Mesenteric fat pad (tissue), 1 donor: Measurements from ENCODE around the gene ISCA2. TPM values are rescaled to one million over a fixed set of nuclear protein-coding genes. Genes with fewer than 3 reads are reported as not detected.
"Not testable (repeated sequence)": the region's sequence is repeated elsewhere in the genome, so short reads cannot be mapped to it uniquely, and the experiment has no call there.

Source experiments
- DNase-seq: peaks from one replicate; pipeline ENCODE4 v3.0.0-alpha.2; 2020; ENCODE audit warnings: low spot score
- long read RNA-seq: library from polyadenylated mRNA; unstranded; transcript quantifications from one replicate; pipeline ENCODE4 v2.0.0, GENCODE V29; 2020
- total RNA-seq: library from RNA; stranded (reverse); fragmentation: NEBNext Ultra II Directional; extraction: Animal tissue kit (Norgen Biotek cat#: 25700); gene quantifications from one replicate; pipeline ENCODE4 v1.2.1, GENCODE V29; 2021
- donor health status: DM: yes; HTN: yes; CAD: no.

ISCA2 gene, protein sequence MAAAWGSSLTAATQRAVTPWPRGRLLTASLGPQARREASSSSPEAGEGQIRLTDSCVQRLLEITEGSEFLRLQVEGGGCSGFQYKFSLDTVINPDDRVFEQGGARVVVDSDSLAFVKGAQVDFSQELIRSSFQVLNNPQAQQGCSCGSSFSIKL
- 17.8 TPM for total RNA-seq
- long read RNA-seq, transcript ISCA2-204 (4 exons, 2,626 nt), result major isoform, 28 of 36 reads
- long read RNA-seq, partial matches to known transcripts, result 2 of 36 reads
- long read RNA-seq, other reads (novel, unspliced or antisense), result 5 of 36 reads

DNA sequence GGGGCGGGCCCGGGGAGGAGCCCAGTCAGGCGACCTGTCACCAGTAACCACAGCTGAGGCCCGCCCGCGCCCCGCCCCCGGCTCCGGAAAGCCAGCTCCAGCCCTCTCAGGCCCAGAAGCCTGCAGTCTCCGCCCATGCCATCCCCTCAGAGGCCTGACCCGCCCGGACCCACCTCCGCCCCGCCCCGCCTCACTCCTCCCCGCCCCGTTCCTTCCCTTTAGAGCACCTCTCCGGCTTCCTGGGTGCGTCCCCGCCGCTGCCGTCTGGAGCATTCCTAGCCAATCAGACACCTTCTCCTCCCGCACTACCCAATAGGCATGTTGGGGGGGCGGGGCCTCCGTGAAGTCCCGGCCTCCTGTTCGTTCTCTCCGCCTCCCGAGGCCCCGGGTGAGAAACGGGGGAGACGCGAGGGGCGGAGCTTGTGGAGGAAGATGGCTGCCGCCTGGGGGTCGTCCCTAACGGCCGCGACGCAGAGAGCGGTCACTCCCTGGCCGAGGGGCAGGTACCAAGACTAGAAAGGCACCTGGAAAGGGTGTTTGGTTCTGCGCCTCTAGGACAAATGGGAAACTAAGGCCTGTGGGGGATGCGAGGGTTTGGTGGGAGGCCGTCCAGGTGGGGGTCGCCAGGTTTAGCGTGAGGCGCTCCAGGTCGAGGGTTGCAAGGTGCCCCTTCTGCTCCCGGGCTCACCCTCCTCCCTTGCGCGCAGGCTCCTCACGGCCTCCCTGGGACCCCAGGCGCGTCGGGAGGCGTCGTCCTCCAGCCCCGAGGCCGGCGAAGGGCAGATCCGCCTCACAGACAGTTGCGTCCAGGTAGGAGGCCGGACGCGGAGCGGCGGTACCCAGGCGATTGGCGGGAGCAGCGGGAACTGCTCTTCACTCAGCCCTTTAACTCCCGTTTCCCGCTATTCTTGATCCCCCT, at the start of gene ISCA2:
Gene ISCA2 (plus strand): TSS at position 423 of the 919 bp plus-strand sequence. CDS start 10 bp downstream, at position 433.
- peak; percentile 100 for DNase-seq

DNA sequence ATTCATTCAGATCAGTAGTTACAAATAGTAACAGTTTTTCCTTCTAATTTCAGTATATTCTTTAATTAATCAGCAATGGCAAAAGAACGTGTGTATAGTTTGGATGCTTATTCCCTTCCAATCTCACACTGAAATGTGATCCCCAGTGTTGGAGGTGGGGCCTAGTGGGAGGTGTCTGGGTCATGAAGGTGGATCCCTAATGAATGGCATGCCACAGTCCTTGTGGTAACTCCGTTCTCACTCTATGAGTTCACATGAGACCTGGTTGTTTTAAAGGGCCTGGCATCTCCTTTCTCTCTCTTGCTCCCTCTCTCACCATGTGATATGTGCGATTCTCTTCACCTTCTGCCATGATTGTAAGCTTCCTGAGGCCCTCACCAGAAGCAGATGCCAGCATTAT, 48.7 kb upstream of the ISCA2 start:
- peak; percentile 12 for DNase-seq

DNA sequence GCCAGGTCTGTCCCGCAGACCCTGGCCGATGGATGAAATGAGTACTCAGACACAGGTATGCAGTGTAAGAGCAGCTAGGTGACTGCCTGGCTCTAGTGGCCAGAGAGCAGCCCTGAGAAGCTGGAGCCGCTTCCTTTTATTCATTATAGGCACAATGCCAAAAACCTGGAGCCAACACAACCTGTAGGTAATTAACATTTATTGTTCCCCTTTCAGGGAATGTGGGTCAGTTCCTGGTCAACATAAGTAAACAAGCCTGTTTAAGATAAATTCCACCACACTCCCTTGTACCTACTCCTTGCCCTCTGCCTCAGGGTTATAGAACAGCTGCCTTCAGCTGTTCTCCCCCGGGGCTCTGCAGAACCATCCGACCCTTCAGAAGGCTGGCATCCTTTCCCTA, 39.2 kb upstream of the ISCA2 start:
- DNase-seq, result not testable (repeated sequence)

DNA sequence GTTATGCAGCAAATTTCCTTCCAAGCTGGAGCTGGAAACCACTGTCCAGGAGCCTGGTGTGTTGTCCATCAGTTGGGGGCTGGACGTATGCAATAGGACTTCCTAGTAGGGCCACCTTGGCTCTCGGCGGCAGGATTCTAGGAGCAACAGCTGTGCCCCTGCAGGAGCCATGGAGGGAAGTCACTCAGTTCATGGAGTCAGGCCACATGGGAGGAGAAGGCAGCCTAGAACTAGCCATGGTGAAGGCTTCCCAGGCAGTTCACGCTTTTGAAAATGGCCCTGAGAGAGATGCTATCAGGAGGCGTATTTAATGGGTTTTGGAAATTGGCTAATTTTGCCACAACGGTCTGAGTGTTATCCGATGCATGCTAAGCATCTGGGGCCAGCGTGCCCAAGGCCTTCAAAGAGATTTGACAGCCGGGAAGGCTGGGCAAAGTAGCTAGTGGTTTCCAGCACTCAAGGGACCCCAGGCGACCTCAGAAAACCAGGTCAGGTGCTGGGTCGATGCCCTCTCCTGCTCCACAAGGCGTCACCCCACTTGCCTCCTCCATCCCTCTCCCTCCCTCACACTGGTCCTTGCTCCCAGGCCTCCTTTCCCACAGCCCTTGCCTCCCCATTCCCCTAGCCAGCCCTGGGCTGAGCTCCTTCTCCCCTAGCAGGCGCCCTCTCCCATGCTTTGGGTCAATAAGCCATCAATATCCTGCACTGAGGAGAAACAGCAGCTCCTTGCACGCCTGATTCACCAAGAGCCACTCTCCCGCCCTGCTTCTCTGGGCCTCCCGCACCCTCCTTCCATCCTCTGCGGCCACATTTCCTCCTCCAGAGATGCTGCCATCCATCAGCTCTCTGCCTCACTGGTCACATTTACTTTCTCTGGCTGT, 36.6 kb upstream of the ISCA2 start:
- DNase-seq, result no peak

DNA sequence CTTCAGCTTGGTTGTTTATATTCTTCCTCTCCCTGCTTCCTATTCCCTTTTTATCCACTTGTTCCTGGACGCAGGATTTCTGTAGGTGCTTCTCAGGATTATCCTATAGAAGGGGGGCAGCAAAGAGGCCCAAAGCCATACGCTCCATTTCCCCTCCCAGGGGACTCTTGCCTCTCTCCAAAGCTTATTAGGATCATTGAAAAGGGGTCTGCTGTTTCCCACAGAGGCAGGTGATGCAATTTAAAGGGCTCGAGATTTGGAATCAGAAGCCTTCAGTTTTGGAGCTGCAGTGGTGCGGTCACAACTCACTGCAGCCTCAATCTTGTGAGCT, 36.0 kb upstream of the ISCA2 start:
- no peak for DNase-seq

DNA sequence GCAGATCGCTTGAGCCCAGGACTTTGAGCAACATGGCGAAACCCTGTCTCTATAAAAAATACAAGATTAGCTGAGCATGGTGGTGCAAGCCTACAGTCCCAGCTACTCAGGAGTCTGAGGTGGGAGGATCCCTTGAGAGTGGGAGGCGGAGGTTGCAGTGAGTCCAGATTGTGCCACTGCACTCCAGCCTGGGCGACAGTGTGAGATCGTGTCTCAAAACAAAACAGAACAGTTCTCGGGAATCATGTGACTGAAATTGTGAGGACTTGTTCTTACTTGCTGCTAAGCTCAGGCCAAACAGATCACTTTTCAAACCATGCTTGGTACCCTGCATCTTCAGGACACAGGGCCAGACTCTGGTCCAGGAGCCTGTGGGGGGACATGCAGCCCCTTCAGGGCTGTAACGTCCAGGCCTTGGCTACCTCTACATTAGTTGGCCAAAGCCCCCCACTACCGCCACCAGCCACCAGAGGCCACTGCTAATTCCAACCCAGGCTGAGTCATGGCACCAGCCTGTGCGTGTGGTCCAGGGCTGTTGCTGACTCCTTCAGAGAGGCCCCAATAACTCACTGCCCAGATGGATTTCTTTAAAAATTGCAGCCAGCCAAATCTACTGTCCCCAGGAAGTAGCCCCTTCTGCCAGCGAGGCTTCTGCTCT, 34.1 kb upstream of the ISCA2 start:
- DNase-seq, result no peak

DNA sequence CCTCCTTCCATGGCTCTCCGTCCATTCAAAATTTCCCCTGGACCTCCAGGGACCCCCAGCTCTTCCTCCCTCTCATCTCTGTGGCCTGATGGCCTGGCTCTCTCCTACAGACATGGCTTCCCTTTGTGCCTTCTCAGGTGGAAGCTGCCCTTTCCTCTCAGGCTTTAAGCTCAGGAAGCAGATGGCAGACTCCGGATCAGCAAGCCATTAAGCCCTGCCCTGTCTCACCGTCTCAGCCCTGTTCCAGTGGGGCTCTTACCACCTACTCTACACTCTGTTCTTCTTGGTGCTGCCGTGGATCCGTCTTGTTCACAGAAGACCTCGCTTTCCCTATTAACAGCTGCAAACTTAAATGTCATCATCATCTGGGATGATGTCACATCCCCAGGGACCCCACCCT, 33.6 kb upstream of the ISCA2 start:
- DNase-seq, result no peak

DNA sequence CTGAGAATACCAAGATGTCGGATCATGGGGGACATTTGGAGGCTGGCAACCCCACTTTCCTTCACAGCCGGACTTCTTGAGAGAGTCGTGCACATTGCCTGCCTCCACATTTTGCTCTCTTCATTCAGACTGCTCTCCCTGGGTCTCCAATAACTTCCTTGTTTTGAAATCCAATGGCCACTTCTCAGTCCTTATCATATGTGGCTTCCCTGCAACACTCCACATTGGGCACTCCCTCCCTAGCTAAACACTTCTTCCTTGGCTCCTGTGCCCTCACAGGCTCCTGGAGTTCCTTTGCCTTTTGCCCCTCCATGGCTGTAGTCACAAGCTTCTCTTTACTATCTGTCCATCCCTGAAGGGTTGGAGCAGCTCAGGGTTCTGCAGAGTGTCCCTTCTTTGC, 30.6 kb upstream of the ISCA2 start:
- no peak for DNase-seq

DNA sequence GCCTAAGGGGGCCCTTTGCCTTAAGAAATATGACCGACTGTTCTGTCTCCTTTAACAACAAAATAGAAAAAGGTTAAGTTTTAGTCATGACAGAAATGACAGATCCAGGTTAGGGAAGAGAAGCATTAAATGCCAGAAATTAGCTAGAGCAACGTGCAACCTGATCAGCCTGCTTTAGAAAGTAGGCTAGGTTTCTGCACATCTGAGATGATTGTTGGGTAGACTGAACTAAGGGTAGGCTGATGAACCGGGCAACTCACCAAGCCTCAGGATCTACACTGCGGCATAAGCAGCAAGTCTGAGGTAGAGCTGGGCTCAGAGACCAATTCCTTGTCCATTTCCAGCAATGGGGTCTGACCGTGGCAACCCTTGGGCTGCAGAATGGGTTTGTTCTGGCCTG, 29.9 kb upstream of the ISCA2 start:
- peak; percentile 43 for DNase-seq

DNA sequence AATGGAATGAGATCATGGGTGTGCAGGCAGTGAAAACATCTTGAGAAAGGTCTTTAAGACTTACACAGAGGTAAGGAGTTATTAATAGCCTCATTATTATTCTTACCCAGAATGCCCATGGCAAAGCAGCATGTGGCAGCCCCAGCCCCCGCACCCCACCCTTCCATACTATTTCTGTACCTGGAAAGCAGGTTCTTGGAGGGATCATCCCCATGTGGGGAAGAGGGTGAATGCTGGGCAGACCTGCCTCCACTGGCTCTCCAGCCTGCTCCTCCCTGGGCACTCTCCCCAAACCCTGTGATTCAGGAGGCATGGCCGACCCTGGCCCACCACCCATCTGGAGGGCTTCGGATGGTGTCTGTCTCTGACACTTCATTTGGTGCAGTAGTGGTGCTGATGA, 28.8 kb upstream of the ISCA2 start:
- DNase-seq, result peak; percentile 81

DNA sequence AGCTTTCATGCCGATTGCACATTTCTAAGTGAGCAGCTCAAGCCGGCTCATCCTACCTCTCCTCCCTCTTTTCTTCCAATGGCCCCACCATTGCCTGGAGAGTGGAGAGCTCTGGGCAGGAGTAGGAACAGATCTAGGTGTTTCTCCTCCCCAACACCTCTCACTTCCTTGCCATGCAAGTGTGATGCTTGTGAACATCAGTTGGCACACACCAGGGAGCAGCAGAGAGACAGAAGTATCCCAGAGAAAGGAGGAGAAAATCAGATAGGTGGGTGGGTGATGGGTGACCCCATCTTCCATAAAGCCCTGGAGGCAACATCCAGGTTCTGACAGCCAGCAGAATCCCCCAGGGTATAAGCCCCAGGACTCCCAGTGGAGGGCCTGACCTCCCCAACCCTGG, 28.2 kb upstream of the ISCA2 start:
- DNase-seq, result no peak

DNA sequence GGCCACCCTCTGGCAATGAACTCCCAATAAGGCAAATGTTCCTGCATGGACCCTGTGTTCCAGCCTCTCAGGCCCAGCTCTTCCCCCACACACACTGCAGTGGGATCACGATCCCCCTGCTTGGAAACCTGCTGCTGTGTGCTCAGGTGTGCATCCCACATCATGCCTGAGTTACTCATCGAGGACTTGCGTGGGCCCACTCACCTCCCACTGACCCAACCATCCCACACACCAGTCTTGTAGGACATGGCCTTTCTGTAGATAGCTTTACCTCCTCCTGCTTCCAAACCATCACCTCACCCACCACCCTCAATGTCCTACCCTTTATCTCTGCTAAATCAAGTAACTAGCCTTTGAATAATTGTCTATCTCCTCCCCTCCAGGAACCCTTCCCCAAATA, 25.1 kb upstream of the ISCA2 start:
- DNase-seq, result peak; percentile 39

DNA sequence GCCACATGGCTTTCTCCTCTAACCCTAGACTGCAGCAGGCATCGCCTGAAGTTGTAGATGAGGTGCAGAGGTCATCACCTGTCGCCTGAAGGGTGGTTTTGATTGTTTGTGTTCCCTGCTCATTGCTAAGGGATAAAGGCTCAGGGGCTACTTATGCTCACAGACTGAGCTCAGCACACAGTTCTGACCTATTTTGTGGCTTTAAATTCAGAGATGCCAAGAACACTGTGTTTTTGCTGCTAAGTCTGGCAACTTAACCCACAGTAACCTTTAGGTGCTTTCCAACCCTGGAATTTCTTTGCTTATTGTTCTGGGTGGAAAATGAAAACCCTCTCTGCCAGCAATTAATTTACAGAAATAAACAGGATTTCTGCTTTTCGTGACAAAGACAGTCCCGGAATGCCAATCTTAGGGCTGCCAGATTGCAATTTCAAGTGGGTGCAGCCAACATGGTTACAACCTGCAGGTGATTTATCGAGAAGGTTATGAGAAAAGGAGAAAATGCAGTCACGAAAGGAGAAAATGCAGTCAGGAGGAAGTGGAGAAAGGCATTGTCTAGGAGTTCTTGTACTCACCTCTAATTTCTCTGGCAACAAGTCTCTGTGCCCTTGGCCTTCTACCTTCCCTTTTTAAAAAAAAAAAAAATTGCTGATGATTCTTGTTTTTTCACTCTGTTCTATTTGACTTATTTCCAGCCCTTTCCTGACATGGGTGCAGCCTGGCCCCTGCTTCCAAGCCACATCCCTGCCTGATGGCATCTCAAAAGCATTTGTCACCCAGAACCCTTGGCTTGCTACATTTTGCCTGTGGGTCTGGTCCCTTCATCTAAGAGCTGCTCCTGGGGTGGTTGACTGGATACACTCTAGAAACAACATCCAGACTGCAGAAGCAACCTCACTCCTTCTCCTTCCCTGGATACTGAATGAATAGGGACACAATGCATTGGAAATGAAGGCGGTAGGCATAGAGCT, 23.7 kb upstream of the ISCA2 start:
- DNase-seq, result no peak

DNA sequence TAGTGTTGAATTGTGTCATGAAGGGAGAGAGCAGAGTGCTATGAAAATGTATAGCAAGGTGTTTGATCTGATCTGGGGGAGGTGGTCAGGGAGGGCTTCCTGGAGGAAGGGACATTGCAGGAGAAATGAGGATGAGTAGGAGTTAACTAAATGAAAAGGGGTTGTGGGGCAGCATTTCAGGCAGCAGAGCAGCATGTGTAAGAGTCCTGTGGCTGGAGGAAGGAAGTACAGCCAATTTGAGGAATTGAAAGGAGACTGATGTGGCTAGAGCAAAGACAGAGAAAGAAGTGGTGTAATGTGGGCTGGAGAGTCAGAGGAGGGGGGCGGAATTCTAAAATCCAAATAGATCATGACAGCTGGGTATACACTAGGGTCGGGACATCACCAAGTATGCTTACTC, 21.0 kb upstream of the ISCA2 start:
- no peak for DNase-seq

DNA sequence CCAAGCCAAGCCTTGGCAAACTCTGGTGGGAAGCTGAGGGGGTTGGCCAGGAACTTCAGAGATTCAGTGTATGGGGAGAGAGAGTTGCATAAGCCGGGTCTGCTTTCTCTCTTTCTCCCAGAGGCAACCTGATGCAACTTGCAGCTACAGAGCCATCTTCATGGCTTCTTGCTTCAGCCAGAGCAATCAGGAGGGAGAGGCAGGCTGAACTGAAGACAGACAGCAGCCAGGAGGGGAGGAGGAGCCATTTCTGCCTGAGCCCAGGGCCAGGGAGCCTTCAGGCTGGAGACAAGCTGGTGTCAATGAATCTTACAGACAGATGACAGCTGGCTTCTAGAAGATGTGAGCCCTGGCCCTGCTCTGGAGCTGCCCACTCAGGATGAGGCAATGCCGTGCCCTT, 19.2 kb upstream of the ISCA2 start:
- no peak for DNase-seq

DNA sequence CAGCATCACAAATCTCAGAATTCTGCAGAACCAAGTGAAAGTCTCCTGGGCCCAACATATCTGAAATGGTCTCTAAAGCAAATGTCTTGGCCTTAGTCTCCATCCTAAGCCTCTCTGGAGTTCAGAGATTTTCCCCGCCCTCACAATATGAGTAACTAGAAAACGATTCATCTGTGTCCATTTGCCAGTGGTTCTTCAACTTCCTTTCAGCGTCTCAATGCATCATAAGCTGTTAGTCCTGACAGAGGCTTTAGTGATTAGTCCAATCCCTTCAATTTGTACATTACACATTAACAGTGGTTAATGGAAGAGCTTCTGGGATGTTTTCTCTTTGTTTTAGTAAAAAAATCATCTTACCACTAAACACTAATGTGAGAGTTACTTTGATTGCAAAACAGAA, 17.9 kb upstream of the ISCA2 start:
- DNase-seq, result no peak

DNA sequence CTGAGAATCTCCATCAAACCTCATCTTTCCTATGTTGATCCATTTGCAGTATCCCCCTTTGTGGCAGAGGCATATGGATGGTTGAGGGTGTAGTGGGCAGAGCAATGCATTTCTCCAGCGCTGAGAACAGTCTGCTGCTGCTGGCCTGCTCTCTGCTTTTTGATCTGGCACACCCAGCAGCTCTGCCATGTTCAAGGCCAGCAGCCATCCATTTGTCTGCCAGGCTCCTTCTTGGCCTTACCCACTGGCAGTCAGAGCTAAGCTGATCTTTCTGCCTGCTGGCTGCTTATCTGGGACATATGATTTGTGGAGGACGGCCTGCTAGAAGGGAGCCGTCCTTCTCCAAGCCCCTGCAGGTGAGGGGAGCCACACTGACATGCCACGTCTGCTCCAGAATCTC, 17.5 kb upstream of the ISCA2 start:
- DNase-seq, result no peak

DNA sequence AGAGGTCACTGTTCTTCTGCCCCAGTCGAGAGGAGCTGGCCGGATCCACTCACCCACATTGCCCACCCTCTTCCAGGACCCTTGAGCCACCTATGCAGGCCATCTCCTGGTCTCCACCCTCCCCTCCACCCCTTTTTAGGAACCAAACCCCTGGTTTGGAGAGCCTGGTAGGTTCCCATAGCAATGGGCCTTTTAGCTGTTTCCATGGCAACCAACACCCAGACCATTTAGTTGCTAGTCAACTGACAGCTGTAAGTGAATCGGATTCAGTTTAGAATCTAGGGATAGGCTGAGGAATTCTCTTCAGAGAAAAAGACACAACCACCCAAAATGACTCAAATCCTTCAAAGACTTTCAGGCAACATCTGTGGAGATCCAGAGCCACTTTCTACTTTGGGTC, 17.0 kb upstream of the ISCA2 start:
- no peak for DNase-seq

DNA sequence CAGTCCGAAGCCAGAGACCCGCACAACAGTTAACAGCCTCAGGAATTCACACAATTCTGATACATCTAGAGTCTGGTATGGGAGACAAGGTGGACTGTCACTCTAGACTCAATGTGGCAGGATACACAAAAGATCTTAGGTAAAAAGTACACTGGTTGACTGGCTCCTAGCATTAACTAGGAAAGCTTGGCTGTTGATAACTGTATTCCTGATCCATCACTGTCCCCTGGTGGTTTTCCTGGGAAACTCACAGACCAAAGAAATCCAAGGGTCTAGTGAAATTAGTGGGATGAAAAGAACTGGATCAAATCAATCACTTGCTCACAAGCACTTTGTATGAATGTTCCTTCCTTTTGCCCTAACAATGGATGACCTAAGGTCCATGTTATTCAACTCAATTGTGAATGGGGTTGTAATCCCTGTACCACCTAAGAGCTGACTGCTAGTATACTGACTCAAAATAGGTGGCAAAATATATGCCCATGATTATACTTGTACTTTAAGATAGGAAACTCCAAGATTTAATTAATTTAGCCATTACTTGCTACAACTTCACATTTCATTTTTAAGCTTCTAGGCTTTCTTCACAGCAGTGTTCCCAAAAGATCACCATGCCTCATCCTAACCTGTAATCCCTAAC, 14.4 kb upstream of the ISCA2 start:
- DNase-seq, result no peak

DNA sequence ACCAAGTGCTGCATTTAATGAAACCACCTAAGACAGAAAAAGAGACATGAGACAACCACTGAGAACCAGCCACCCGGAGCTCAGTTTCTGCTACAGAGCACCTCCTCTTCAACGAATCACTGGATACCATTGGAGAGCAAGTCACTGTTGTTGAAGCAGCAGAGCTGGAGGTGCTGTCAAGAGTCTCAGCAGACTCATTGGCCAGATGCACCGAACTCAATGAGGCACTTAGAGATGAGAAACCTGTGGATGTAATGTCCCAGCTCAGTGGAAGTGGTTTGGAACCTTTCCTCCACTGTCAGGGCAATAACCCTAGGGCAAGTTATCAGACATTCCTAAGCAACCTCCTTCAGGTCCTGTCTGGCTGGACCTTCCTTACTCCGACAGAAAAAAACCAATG, 13.5 kb upstream of the ISCA2 start:
- DNase-seq, result no peak
